Liver (tissue), 9 donors: ENCODE data around the gene GLIS1. TPM values are rescaled to one million over a fixed set of nuclear protein-coding genes. Genes with fewer than 3 reads are reported as not detected.

ENCODE experiments used
- DNase-seq: peaks from one replicate; pipeline ENCODE4 v3.0.0-alpha.2; 2017; ENCODE audit warnings: low spot score
- H3K27ac ChIP-seq, 2 donors: one replicate each; pipeline ENCODE4 v1.7.0; 2013; ENCODE audit warnings: inconsistent platforms in 2 of 2, low read length in 2 of 2, control low read depth in 1 of 2, low read depth in 1 of 2, mild to moderate bottlenecking in 1 of 2
- H3K27me3 ChIP-seq, 4 donors: one replicate each; pipeline versions ENCODE4 v1.6.1 to v1.7.0; 2013; ENCODE audit warnings: low read length in 3 of 4, inconsistent platforms in 1 of 4, mild to moderate bottlenecking in 1 of 4, moderate library complexity in 1 of 4; ENCODE audit not compliant: control insufficient read depth in 4 of 4, insufficient read depth in 4 of 4
- H3K36me3 ChIP-seq, 4 donors: one replicate each; pipeline versions ENCODE4 v1.6.1 to v1.7.0; 2013; ENCODE audit warnings: low read length in 3 of 4, mild to moderate bottlenecking in 3 of 4, low read depth in 1 of 4, moderate library complexity in 1 of 4; ENCODE audit not compliant: control insufficient read depth in 4 of 4, insufficient read depth in 3 of 4
- H3K4me1 ChIP-seq, 4 donors: one replicate each; pipeline versions ENCODE4 v1.6.1 to v1.7.0; 2013; ENCODE audit warnings: low read length in 3 of 4, mild to moderate bottlenecking in 3 of 4, moderate library complexity in 1 of 4; ENCODE audit not compliant: control insufficient read depth in 4 of 4, insufficient read depth in 4 of 4
- H3K4me3 ChIP-seq, 3 donors: one replicate each; pipeline versions ENCODE4 v1.6.1 to v1.7.0; 2013; ENCODE audit warnings: low read length in 3 of 3, control low read depth in 1 of 3, low read depth in 1 of 3, mild to moderate bottlenecking in 1 of 3
- H3K9ac ChIP-seq, 2 donors: one replicate each; pipeline ENCODE4 v1.7.0; 2013; ENCODE audit warnings: low read length in 2 of 2, mild to moderate bottlenecking in 2 of 2, moderate library complexity in 2 of 2, control low read depth in 1 of 2, low read depth in 1 of 2
- H3K9me3 ChIP-seq, 4 donors: one replicate each; pipeline versions ENCODE4 v1.6.1 to v1.7.0; 2013; ENCODE audit warnings: low read length in 3 of 4; ENCODE audit not compliant: control insufficient read depth in 4 of 4
- EGR1 ChIP-seq, 2 donors: IDR thresholded peaks; 2 replicates each; pipeline ENCODE4 v1.6.1; 2016 to 2018; ENCODE audit warnings: antibody characterized with exemption in 2 of 2, low read depth in 2 of 2
- FOXA1 ChIP-seq: IDR thresholded peaks from 2 replicates; pipeline ENCODE4 v1.6.1; 2016; ENCODE audit warnings: antibody characterized with exemption
- FOXA2 ChIP-seq: IDR thresholded peaks from 2 replicates; pipeline ENCODE4 v1.6.1; 2016; ENCODE audit warnings: antibody characterized with exemption
- GABPA ChIP-seq, 2 donors: IDR thresholded peaks in 1 of 2; conservative IDR thresholded peaks in 1 of 2; 2 replicates each; pipeline ENCODE4 v1.6.1; 2016; ENCODE audit warnings: antibody characterized with exemption in 2 of 2, mild to moderate bottlenecking in 1 of 2, moderate library complexity in 1 of 2
- HNF4A ChIP-seq, 2 donors: conservative IDR thresholded peaks; 2 replicates each; pipeline ENCODE4 v1.6.1; 2016; ENCODE audit warnings: antibody characterized with exemption in 2 of 2, mild to moderate bottlenecking in 2 of 2
- HNF4G ChIP-seq: IDR thresholded peaks from 2 replicates; pipeline ENCODE4 v1.6.1; 2016; ENCODE audit warnings: antibody characterized with exemption
- JUND ChIP-seq, 2 donors: IDR thresholded peaks; 2 replicates each; pipeline ENCODE4 v1.6.1; 2016; ENCODE audit warnings: antibody characterized with exemption in 2 of 2
- NR2F2 ChIP-seq: IDR thresholded peaks from 2 replicates; pipeline ENCODE4 v1.6.1; 2016; ENCODE audit warnings: antibody characterized with exemption
- SP1 ChIP-seq: IDR thresholded peaks from 2 replicates; pipeline ENCODE4 v1.6.1; 2018; ENCODE audit warnings: antibody characterized with exemption, mild to moderate bottlenecking
- TAF1 ChIP-seq: conservative IDR thresholded peaks from 2 replicates; pipeline ENCODE4 v1.6.1; 2016; ENCODE audit warnings: antibody characterized with exemption, mild to moderate bottlenecking
- YY1 ChIP-seq: IDR thresholded peaks from 2 replicates; pipeline ENCODE4 v1.6.1; 2016; ENCODE audit warnings: antibody characterized with exemption, mild to moderate bottlenecking
- WGBS: extraction: QIAGEN DNeasy Blood & Tissue Kit; methylation state at CpG from one replicate; pipeline ENCODE4 v1.1.7; 2013; 5-methylcytosine and 5-hydroxymethylcytosine counted together
- polyA plus RNA-seq, 2 donors: library from polyadenylated mRNA; stranded (reverse) in 1 of 2; unstranded in 1 of 2; fragments of 200-250 nt in 1 of 2; fragments of >200 nt in 1 of 2; fragmentation: Nextera tagmentation in 1 of 2; extraction: Ambion mirVana in 1 of 2; gene quantifications; one replicate each; pipeline versions ENCODE4 v1.2.1 to v1.2.3, GENCODE V29; 2013 to 2015
- total RNA-seq, 2 donors: library from RNA; depleted of rRNA; stranded (reverse); fragments of >200 nt; gene quantifications; one replicate each; pipeline ENCODE4 v1.2.3, GENCODE V29; 2014
- TF ChIP-seq, protein P1 (sequence below): IDR thresholded peaks from 2 replicates; pipeline ENCODE4 v1.6.1; 2016; ENCODE audit warnings: antibody characterized with exemption
- TF ChIP-seq, protein P2 (sequence below): fragments of 150-350 bp; IDR thresholded peaks from 2 replicates; pipeline ENCODE4 v1.5.1; 2017; ENCODE audit warnings: improper control_type of control experiment, low read depth, low read length; ENCODE audit not compliant: missing input control
- TF ChIP-seq, protein P3 (sequence below): IDR thresholded peaks from 2 replicates; pipeline ENCODE4 v1.6.1; 2016; ENCODE audit warnings: antibody characterized with exemption
- TF ChIP-seq, protein P4 (sequence below): IDR thresholded peaks from 2 replicates; pipeline ENCODE4 v1.6.1; 2016; ENCODE audit warnings: antibody characterized with exemption
- TF ChIP-seq, protein P5 (sequence below): IDR thresholded peaks from 2 replicates; pipeline ENCODE4 v1.6.1; 2016; ENCODE audit warnings: antibody characterized with exemption, mild to moderate bottlenecking
- donor health status: healthy.
- donor health status: healthy.
- donor health status: healthy.
- donor health status: healthy.
- donor health status: healthy.

The GLIS1 gene
- total and polyA plus RNA-seq, 4 donors, result under 0.01 to 0.05 TPM; not detected in 2

- Histone ChIP-seq H3K27me3 (no peaks in the 10 kb centered on the region), H3K9ac (no peak overlapping the region), H3K36me3 (no peaks in the 10 kb centered on the region), H3K27ac (no peak overlapping the region), H3K9me3 (no peaks in the 10 kb centered on the region), H3K4me3 (no peak overlapping the region), H3K4me1 (no peaks in the 10 kb centered on the region)
- WGBS, result 67% methylated on average over 2 of the region's 2 CpGs
- no peak for TF ChIP-seq JUND (IDR thresholded peaks at IDR 0.05)
- TF ChIP-seq HNF4A (conservative IDR thresholded peaks at IDR 0.05), result no peak
- TF ChIP-seq EGR1 (IDR thresholded peaks at IDR 0.05; ENCODE audit: low read depth in 2 of 2), result no peak
- TF ChIP-seq, protein P1, sequence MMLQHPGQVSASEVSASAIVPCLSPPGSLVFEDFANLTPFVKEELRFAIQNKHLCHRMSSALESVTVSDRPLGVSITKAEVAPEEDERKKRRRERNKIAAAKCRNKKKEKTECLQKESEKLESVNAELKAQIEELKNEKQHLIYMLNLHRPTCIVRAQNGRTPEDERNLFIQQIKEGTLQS, result no peak
- no peak for TF ChIP-seq TAF1
- TF ChIP-seq, protein P2, sequence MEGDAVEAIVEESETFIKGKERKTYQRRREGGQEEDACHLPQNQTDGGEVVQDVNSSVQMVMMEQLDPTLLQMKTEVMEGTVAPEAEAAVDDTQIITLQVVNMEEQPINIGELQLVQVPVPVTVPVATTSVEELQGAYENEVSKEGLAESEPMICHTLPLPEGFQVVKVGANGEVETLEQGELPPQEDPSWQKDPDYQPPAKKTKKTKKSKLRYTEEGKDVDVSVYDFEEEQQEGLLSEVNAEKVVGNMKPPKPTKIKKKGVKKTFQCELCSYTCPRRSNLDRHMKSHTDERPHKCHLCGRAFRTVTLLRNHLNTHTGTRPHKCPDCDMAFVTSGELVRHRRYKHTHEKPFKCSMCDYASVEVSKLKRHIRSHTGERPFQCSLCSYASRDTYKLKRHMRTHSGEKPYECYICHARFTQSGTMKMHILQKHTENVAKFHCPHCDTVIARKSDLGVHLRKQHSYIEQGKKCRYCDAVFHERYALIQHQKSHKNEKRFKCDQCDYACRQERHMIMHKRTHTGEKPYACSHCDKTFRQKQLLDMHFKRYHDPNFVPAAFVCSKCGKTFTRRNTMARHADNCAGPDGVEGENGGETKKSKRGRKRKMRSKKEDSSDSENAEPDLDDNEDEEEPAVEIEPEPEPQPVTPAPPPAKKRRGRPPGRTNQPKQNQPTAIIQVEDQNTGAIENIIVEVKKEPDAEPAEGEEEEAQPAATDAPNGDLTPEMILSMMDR, result no peak
- no peak for TF ChIP-seq FOXA1
- TF ChIP-seq, protein P3, sequence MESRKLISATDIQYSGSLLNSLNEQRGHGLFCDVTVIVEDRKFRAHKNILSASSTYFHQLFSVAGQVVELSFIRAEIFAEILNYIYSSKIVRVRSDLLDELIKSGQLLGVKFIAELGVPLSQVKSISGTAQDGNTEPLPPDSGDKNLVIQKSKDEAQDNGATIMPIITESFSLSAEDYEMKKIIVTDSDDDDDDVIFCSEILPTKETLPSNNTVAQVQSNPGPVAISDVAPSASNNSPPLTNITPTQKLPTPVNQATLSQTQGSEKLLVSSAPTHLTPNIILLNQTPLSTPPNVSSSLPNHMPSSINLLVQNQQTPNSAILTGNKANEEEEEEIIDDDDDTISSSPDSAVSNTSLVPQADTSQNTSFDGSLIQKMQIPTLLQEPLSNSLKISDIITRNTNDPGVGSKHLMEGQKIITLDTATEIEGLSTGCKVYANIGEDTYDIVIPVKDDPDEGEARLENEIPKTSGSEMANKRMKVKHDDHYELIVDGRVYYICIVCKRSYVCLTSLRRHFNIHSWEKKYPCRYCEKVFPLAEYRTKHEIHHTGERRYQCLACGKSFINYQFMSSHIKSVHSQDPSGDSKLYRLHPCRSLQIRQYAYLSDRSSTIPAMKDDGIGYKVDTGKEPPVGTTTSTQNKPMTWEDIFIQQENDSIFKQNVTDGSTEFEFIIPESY, result no peak
- no peak for TF ChIP-seq YY1
- TF ChIP-seq GABPA (IDR thresholded peaks at IDR 0.05 in 1 of 2, conservative IDR thresholded peaks at IDR 0.05 in 1 of 2), result no peak
- TF ChIP-seq NR2F2, result no peak
- TF ChIP-seq, protein P4, sequence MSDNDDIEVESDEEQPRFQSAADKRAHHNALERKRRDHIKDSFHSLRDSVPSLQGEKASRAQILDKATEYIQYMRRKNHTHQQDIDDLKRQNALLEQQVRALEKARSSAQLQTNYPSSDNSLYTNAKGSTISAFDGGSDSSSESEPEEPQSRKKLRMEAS, result no peak
- TF ChIP-seq, protein P5, sequence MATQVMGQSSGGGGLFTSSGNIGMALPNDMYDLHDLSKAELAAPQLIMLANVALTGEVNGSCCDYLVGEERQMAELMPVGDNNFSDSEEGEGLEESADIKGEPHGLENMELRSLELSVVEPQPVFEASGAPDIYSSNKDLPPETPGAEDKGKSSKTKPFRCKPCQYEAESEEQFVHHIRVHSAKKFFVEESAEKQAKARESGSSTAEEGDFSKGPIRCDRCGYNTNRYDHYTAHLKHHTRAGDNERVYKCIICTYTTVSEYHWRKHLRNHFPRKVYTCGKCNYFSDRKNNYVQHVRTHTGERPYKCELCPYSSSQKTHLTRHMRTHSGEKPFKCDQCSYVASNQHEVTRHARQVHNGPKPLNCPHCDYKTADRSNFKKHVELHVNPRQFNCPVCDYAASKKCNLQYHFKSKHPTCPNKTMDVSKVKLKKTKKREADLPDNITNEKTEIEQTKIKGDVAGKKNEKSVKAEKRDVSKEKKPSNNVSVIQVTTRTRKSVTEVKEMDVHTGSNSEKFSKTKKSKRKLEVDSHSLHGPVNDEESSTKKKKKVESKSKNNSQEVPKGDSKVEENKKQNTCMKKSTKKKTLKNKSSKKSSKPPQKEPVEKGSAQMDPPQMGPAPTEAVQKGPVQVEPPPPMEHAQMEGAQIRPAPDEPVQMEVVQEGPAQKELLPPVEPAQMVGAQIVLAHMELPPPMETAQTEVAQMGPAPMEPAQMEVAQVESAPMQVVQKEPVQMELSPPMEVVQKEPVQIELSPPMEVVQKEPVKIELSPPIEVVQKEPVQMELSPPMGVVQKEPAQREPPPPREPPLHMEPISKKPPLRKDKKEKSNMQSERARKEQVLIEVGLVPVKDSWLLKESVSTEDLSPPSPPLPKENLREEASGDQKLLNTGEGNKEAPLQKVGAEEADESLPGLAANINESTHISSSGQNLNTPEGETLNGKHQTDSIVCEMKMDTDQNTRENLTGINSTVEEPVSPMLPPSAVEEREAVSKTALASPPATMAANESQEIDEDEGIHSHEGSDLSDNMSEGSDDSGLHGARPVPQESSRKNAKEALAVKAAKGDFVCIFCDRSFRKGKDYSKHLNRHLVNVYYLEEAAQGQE, result no peak
- no peak for TF ChIP-seq HNF4G
- no peak for TF ChIP-seq SP1
- no peak for TF ChIP-seq FOXA2
- no peak for DNase-seq
Measured at GRCh38 chr1:53584777-53585107, 154.2 kb downstream of the GLIS1 start.
